Stimulated activated CD4-positive, alpha-beta T cell treated with anti-CD3 and anti-CD28 coated beads, Interleukin-1b, Interleukin-23, amount 100 ng/mL, for 48 hours (primary cell): ENCODE measurements around the gene LACTB.
A peak's percentile ranks its signal among the peaks of the same experiment; 100 is the strongest.

Source experiments
- DNase-seq: peaks from one replicate; pipeline ENCODE4 v3.0.0-alpha.2; 2020

Gene LACTB

GRCh38 chr15:63121382-63122001, at the start of gene LACTB:
TSS of gene LACTB (plus strand) at chr15:63121861. CDS start at chr15:63121872, 11 bp downstream.
- peak; percentile 84 for DNase-seq

GRCh38 chr15:63072023-63072650, 49.5 kb upstream of the LACTB start:
- no peak for DNase-seq

DNA sequence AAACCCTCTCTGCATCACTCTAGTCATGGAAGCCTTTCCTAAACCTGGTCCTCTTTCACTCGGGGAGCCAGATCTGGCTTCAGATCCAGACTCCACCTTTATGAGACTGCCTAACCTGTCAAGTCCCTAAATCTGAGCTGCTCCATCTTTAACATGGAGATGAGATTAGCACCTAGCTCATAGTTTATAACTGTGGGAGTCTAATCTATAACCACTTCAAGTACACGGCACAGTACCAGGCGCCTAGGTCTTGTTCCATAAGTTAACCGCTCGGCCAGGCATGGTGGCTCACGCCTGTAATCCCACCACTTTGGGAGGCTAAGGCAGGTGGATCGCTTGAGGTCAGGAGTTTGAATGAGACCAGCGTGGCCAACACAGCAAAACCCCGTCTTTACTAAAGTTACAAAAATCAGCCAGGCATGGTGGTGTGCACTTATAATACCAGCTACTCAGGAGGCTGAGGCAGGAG, 48.8 kb upstream of the LACTB start:
- no peak for DNase-seq

DNA sequence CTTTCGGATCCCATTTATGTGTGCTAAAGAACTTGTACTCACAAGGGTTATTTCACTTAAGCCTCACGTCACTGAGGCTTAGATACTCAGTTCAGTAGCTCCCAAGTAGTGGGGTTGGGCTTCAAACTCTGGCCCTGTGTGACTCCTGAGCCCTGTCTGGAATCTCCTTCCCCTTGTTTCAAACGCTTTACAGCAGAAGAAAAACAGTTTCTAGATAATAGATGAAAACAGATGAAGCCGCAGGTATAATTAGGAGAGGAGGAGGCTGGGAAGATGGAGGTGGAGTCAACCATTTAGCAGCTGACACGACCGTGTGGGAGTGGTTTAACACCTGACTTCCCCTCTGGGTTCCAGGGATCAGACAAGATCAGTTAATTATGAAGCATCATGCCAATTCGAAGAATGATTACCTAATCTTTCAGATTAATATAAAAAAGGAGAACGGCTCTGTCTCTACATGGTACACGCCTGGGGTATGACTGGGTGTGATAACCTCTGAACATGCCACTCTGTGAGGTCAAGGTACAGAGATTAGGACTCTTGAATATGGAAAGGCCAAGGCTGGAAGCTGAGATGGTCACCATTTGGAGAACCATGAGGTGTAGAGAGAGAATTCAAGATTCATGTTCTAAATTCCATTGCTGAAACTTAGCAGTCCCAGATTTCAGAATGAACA, 48.0 kb upstream of the LACTB start:
- no peak for DNase-seq

DNA sequence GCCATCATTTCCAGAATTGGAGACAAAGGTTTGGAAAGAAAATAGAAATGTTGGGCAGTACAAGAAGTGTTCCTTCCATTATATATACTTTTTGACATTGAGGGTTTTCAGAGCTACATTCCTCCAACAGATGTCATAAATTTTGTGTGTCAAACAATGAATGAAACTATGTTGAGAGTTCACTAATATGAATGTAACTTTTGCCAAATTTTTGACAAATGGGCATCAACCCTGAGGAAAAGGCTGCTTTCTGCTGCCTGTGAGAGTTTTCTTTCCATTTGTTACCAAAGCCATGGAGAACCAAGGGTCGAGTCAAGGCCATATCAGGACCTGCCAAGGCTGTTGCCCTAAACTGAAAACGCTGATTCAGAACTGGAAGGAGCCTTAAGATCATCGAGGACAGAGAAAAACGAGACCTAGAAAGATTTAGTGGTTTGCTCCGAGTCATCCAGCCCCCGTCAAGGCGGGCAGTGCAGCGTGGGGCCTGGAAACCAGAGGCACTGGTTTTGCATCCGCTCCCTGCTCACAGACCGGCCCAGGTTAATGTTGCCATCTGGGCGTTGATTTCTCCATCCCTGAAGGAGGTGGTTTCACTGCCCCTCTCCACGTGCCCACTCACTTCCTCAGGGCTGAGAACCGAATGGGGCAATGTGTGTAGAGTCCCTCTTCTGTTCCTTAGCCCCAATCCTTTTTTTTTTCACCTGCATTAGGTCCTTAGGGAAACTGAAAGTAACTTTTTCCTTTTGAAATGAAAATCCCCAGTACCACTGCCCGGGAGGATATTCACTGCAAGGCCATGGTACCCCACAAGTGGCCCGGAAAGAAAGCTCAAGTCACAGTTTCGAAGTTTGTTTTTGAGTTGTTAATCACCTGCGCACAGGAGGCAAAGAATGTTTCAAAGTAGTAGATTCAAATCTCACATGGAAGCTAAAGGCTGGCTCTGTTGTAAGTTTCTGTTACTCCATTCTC, 46.4 kb upstream of the LACTB start:
- DNase-seq: no peak

GRCh38 chr15:63075984-63076713, 45.5 kb upstream of the LACTB start:
- DNase-seq: no peak

DNA sequence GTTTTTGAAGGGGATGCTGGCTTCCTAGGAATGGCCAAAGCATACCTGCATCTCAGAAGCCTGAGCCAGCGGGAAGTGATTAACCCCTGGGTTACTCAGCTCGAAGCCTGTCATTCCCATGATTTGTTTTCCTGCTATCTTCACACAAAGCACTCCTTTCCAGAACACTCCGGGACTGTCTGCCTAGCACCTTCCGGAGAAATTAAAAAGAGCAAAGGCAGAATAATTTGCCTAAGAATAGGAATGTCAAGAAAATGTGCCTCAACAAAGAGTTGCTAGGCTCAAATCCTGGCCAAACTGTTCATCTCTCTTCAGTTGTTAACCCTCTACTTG, 45.0 kb upstream of the LACTB start:
- no peak for DNase-seq

DNA sequence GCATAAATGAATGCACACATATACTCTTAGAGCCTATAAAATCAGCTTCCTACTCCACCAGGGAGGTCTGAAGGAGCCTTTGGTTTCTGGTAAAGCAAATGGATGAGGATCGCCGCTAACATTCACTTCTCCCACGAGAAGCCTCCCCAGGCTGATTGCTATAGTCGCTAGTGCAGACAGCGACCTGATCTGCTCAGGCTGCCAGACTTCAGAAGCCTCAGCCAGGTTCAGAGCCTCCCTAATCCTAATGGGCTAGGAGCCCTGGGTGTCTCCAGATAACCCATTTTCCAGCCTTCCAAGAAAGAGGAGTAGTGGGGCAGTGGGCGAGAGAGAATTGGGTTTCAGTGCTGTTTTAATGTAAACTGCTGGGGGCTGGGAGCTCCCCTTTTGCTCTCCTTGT, 43.7 kb upstream of the LACTB start:
- no peak for DNase-seq

- no peak for DNase-seq
Measured at GRCh38 chr15:63079947-63080626, 41.6 kb upstream of the LACTB start.

GRCh38 chr15:63080634-63081250, 40.9 kb upstream of the LACTB start:
- no peak for DNase-seq

DNA sequence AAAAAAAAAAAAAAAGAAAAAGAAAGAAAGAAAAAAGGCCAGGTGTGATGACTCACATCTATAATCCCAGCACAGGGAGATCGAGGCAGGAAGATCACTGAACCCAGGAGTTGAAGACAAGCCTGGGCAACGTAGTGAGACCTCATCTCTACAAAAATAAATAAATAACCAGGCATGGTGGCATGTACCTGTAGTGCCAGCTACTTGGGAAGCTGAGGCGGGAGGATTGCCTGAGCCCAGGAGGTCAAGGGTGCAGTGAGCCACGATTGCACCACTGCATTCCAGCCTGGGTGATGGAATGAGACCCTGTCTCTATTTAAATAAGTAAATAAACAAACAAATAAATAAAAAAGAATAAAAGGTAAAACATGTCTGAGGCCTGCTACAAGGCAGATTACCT, 39.3 kb upstream of the LACTB start:
- no peak for DNase-seq

- no peak for DNase-seq
Measured at GRCh38 chr15:63083044-63083443, 38.6 kb upstream of the LACTB start.

DNA sequence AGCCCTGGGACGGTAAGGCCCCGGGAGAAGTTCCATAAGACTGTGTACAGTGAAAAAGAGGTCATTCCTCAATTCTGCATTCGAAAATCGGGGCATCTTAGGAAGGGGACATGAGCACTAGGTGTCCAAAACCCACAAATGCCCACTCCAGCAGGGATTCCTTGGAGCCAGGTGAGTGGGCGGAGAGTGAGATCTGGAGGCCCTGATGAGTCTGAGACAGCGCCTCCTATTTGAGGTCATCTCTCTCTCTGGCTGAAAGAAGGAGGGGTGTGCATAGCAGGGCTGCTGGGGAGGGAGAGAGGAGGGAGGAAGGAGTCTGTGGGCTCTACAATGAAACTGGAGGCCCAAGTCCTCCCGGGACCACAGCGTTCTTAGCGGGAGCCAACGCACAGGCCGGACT, 38.1 kb upstream of the LACTB start:
- DNase-seq: no peak

DNA sequence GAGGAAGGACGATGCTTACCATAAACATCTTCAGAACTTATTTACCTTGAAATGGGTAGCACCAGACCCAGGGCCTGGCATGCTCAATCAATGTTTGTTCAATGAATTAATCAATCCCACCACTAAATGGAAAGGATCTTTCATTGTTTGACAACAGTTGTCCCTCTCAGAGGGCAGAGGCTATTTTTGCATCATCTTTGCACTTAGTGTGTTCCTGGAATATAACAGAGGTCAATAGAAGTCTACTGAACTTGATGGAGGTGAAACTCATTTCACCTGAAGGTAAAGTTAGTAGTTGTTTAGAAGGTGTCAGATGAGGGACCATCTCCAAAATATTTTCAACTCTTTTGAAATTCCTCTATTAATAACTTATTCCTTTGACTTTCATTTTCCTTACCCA, 36.9 kb upstream of the LACTB start:
- DNase-seq: no peak

- DNase-seq: no peak
Measured at GRCh38 chr15:63085289-63085688, 36.4 kb upstream of the LACTB start.

GRCh38 chr15:63086271-63086670, 35.4 kb upstream of the LACTB start:
- DNase-seq: no peak

- DNase-seq: no peak
Measured at GRCh38 chr15:63086947-63087346, 34.7 kb upstream of the LACTB start.

DNA sequence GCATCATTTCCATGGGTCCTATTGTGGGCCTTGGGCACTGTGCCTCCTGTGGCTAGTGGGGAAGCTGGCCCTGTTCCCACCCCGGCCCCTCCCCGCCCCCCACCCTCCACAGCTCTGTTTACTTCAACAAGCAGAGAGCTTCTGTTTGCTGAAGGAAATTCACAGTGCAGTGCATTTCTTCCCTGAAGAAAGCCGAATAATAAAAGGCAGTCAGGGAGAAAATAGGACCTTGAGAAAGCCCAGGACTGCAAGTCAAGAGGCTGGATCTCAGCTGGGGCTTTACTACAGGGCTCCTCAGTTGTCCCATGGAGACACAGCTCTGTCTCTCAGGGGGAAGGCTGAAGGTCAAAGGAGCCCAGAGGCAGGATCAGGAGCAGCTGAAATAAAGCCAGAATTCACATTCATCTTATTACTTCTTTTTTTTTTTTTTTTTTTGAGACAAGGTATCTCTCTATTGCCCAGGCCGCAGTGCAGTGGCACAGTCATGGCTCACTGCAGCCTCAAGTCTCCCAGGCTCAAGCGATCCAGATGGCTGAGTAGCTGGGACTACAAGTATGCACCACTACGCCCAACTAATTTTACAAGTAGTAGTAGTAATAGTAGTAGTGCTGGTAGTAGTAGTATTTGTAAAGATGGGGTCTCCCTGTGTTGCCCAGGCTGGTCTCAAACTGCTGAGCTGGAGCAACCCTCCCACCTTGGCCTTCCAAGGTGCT, 33.0 kb upstream of the LACTB start:
- no peak for DNase-seq

- DNase-seq: no peak
Measured at GRCh38 chr15:63089260-63090043, 32.2 kb upstream of the LACTB start.

- no peak for DNase-seq
Measured at GRCh38 chr15:63090472-63090871, 31.2 kb upstream of the LACTB start.
